ENCODE measurements around the gene LRRC53. TPM values are rescaled to one million over a fixed set of nuclear protein-coding genes. Genes with fewer than 3 reads are reported as not detected.

Gene LRRC53
- total RNA-seq, 1 experiment from 2014 or later = not detected

DNA sequence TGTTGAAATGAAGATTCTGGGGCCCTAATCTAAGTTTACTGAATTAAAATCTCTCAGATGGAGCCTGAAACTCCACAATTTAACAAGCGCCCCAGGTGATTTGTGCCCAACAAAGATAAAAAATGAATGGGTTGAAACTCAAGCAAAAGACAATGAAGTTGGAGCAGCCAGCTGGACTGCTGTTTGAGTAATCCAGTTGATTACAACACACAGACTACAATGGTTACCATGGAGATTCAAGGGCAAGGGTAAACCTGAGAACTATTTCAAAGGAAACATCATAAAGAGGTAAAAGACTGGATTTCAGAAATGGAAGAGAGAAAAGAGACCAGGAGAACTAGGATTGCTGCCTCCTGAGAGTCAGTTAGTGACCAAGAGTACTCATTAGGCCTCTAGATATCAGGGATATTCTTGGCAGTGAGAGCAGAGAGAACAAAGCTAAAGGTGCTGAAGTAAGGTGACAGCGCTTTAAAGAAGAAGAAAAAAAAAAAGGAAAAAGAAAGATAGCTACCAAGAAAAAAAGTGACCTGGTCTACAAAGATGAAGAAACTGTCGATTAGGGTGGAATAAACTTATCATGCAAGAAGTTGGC, 44.5 kb downstream of the LRRC53 start (continued):
- no peak for TF ChIP-seq AR (CRISPR knock-in tag; IDR thresholded peaks at IDR 0.05)
- TF ChIP-seq FOXP1 (CRISPR knock-in tag; IDR thresholded peaks at IDR 0.05; ENCODE audit: borderline replicate concordance) = no peak
- no peak for TF ChIP-seq MYBL2 (CRISPR knock-in tag; IDR thresholded peaks at IDR 0.05)
- no peak for TF ChIP-seq ZNF232 (CRISPR knock-in tag; IDR thresholded peaks at IDR 0.05)
- TF ChIP-seq, protein P1, sequence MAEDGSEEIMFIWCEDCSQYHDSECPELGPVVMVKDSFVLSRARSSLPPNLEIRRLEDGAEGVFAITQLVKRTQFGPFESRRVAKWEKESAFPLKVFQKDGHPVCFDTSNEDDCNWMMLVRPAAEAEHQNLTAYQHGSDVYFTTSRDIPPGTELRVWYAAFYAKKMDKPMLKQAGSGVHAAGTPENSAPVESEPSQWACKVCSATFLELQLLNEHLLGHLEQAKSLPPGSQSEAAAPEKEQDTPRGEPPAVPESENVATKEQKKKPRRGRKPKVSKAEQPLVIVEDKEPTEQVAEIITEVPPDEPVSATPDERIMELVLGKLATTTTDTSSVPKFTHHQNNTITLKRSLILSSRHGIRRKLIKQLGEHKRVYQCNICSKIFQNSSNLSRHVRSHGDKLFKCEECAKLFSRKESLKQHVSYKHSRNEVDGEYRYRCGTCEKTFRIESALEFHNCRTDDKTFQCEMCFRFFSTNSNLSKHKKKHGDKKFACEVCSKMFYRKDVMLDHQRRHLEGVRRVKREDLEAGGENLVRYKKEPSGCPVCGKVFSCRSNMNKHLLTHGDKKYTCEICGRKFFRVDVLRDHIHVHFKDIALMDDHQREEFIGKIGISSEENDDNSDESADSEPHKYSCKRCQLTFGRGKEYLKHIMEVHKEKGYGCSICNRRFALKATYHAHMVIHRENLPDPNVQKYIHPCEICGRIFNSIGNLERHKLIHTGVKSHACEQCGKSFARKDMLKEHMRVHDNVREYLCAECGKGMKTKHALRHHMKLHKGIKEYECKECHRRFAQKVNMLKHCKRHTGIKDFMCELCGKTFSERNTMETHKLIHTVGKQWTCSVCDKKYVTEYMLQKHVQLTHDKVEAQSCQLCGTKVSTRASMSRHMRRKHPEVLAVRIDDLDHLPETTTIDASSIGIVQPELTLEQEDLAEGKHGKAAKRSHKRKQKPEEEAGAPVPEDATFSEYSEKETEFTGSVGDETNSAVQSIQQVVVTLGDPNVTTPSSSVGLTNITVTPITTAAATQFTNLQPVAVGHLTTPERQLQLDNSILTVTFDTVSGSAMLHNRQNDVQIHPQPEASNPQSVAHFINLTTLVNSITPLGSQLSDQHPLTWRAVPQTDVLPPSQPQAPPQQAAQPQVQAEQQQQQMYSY (CRISPR knock-in tag; IDR thresholded peaks at IDR 0.05) = no peak
- TF ChIP-seq CDX4 (CRISPR knock-in tag; IDR thresholded peaks at IDR 0.05; ENCODE audit: borderline replicate concordance) = no peak

DNA sequence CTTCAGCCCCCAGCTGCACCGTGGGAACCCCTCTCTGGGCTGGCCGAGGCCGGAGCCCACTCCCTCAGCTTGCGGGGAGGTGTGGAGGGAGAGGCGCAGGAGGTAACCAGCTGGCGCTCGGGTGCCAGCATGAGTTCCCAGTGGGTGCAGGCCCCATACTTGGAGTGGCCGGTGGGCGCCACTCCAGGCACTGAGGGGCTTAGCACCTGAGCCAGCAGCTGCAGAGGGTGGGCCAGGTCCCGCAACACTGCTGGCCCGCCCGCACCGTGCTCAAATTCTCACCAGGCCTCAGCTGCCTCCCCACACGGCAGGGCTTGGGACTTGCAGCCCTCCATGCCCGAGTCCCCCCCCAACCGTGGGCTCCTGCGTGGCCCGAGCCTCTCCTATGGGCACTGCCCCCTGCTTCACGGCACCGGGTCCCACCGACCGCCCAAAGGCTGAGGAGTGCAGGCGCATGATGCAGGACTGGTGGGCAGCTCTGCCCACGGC, 47.2 kb downstream of the LRRC53 start:
- DNase-seq (ENCODE audit: low spot score) (no peak), ATAC-seq (no peak)
- peaks cover 18% of the 10 kb centered on the region for H3K36me3 Mint-ChIP-seq
- H3K4me1 Mint-ChIP-seq = peaks cover 19% of the 10 kb centered on the region
- CTCF ChIA-PET = no interaction called here
- H3K27ac Mint-ChIP-seq = no peak overlapping the region
- H3K4me3 Mint-ChIP-seq = no peak overlapping the region
- H3K27me3 Mint-ChIP-seq (ENCODE audit: low read depth) = no peaks in the 10 kb centered on the region
- peaks cover 24% of the 10 kb centered on the region for H3K9me3 Mint-ChIP-seq
- POLR2A ChIA-PET = no interaction called here
- TF ChIP-seq E2F1 (CRISPR knock-in tag; IDR thresholded peaks at IDR 0.05) = no peak
- no peak for TF ChIP-seq ZNF416 (CRISPR knock-in tag; IDR thresholded peaks at IDR 0.05)
- TF ChIP-seq, protein P2, sequence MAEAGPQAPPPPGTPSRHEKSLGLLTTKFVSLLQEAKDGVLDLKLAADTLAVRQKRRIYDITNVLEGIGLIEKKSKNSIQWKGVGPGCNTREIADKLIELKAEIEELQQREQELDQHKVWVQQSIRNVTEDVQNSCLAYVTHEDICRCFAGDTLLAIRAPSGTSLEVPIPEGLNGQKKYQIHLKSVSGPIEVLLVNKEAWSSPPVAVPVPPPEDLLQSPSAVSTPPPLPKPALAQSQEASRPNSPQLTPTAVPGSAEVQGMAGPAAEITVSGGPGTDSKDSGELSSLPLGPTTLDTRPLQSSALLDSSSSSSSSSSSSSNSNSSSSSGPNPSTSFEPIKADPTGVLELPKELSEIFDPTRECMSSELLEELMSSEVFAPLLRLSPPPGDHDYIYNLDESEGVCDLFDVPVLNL (CRISPR knock-in tag; IDR thresholded peaks at IDR 0.05; ENCODE audit: borderline replicate concordance, low read depth) = no peak
- TF ChIP-seq ZNF671 (CRISPR knock-in tag; IDR thresholded peaks at IDR 0.05) = no peak
- no peak for TF ChIP-seq GTF2I (CRISPR knock-in tag; conservative IDR thresholded peaks at IDR 0.05)
- TF ChIP-seq, protein P3, sequence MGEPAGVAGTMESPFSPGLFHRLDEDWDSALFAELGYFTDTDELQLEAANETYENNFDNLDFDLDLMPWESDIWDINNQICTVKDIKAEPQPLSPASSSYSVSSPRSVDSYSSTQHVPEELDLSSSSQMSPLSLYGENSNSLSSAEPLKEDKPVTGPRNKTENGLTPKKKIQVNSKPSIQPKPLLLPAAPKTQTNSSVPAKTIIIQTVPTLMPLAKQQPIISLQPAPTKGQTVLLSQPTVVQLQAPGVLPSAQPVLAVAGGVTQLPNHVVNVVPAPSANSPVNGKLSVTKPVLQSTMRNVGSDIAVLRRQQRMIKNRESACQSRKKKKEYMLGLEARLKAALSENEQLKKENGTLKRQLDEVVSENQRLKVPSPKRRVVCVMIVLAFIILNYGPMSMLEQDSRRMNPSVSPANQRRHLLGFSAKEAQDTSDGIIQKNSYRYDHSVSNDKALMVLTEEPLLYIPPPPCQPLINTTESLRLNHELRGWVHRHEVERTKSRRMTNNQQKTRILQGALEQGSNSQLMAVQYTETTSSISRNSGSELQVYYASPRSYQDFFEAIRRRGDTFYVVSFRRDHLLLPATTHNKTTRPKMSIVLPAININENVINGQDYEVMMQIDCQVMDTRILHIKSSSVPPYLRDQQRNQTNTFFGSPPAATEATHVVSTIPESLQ (CRISPR knock-in tag; IDR thresholded peaks at IDR 0.05) = no peak
- TF ChIP-seq NR1H2 (CRISPR knock-in tag; IDR thresholded peaks at IDR 0.05) = no peak
- TF ChIP-seq ZNF281 (CRISPR knock-in tag; IDR thresholded peaks at IDR 0.05) = no peak
- no peak for TF ChIP-seq KAT7 (CRISPR knock-in tag; IDR thresholded peaks at IDR 0.05; ENCODE audit: borderline replicate concordance)

Measured in WTC11 (cell line).